ENCODE results near the gene RUBCNL.
A peak's percentile ranks its signal among the peaks of the same experiment; 100 is the strongest.

Gene RUBCNL

DNA sequence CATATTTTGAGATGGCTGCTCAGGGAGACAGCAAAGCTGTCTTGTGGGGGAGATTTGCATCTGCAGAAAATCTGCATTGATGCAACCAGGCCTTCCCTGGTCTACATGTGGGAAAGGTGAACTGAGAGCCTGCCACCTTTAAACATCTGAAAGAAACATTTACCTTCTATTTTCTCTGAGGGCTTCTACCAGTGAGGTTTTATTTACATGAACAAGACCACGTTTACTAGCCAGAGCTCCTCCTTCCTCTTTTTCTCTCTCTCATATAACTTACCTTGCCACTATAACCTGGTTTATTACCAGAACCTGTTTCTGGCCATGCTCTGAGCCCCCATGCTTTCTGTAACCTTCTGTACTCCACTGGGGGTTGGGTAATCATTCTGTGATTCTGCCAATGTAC, 14.4 kb upstream of the RUBCNL start:
- H3K4me3 ChIP-seq (ENCODE audit: low read length): peak overlapping the region; percentile 71
- H3K79me2 ChIP-seq (ENCODE audit: control insufficient read depth, low read length): no peaks in the 10 kb centered on the region
- no peaks in the 10 kb centered on the region for H4K20me1 ChIP-seq (ENCODE audit: control insufficient read depth, insufficient read depth, low read depth, low read length)
- H3K27me3 ChIP-seq (ENCODE audit: control insufficient read depth, low read length): no peaks in the 10 kb centered on the region
- H3K9me3 ChIP-seq (ENCODE audit: control insufficient read depth, insufficient read depth, low read length): peaks cover 6% of the 10 kb centered on the region
- TF ChIP-seq, protein P1, sequence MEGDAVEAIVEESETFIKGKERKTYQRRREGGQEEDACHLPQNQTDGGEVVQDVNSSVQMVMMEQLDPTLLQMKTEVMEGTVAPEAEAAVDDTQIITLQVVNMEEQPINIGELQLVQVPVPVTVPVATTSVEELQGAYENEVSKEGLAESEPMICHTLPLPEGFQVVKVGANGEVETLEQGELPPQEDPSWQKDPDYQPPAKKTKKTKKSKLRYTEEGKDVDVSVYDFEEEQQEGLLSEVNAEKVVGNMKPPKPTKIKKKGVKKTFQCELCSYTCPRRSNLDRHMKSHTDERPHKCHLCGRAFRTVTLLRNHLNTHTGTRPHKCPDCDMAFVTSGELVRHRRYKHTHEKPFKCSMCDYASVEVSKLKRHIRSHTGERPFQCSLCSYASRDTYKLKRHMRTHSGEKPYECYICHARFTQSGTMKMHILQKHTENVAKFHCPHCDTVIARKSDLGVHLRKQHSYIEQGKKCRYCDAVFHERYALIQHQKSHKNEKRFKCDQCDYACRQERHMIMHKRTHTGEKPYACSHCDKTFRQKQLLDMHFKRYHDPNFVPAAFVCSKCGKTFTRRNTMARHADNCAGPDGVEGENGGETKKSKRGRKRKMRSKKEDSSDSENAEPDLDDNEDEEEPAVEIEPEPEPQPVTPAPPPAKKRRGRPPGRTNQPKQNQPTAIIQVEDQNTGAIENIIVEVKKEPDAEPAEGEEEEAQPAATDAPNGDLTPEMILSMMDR (IDR thresholded peaks at IDR 0.05; ENCODE audit: low read depth, low read length, poor library complexity, severe bottlenecking): no peak
- no peak for TF ChIP-seq EZH2phosphoT487 (IDR thresholded peaks at IDR 0.05; ENCODE audit: borderline replicate concordance, low read length)
- peak overlapping the region; percentile 96 for H3K27ac ChIP-seq (ENCODE audit: low read depth, low read length)
- no peaks in the 10 kb centered on the region for H3K9me2 ChIP-seq (replicated peaks; ENCODE audit: control insufficient read depth, low read length)
- peaks cover 40% of the 10 kb centered on the region for H3F3A ChIP-seq (ENCODE audit: control insufficient read depth, insufficient read depth)
- peaks cover 82% of the 10 kb centered on the region for H3K4me1 ChIP-seq (ENCODE audit: control insufficient read depth, low read length)
- H3K36me3 ChIP-seq (ENCODE audit: control insufficient read depth, low read length): no peaks in the 10 kb centered on the region
- H3K4me2 ChIP-seq (ENCODE audit: low read length): peak overlapping the region; percentile 94

DNA sequence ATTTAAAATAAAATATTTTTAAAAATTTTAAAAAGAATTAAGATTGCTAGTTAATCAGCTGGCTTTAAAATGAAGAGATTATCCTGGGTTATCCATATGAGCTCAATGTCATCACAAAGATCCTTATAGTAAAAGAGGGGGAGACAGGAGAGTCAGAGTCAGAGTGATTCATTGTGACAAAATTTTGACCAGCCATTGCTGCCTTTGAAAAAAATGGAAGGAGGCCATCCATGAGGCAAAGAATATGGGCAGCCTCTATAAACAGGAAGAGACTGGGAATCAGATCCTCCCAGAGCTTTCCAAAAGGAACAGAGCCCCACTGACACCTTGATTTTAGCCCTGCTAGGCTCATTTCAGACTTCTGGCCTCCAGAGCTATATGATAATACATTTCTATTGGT, 9.3 kb upstream of the RUBCNL start:
- H3K79me2 ChIP-seq (ENCODE audit: control insufficient read depth, low read length): no peaks in the 10 kb centered on the region
- peaks cover 64% of the 10 kb centered on the region for H3K4me1 ChIP-seq (ENCODE audit: control insufficient read depth, low read length)
- H3K9me2 ChIP-seq (replicated peaks; ENCODE audit: control insufficient read depth, low read length): no peaks in the 10 kb centered on the region
- no peak overlapping the region for H3K4me3 ChIP-seq (ENCODE audit: low read length)
- H3F3A ChIP-seq (ENCODE audit: control insufficient read depth, insufficient read depth): peaks cover 14% of the 10 kb centered on the region
- no peak overlapping the region for H3K27ac ChIP-seq (ENCODE audit: low read depth, low read length)
- no peaks in the 10 kb centered on the region for H4K20me1 ChIP-seq (ENCODE audit: control insufficient read depth, insufficient read depth, low read depth, low read length)
- no peaks in the 10 kb centered on the region for H3K9me3 ChIP-seq (ENCODE audit: control insufficient read depth, insufficient read depth, low read length)
- H3K4me2 ChIP-seq (ENCODE audit: low read length): no peak overlapping the region
- no peak for TF ChIP-seq EZH2phosphoT487 (IDR thresholded peaks at IDR 0.05; ENCODE audit: borderline replicate concordance, low read length)
- TF ChIP-seq, protein P1 (IDR thresholded peaks at IDR 0.05; ENCODE audit: low read depth, low read length, poor library complexity, severe bottlenecking): no peak
- H3K27me3 ChIP-seq (ENCODE audit: control insufficient read depth, low read length): no peaks in the 10 kb centered on the region
- H3K36me3 ChIP-seq (ENCODE audit: control insufficient read depth, low read length): no peaks in the 10 kb centered on the region

DNA sequence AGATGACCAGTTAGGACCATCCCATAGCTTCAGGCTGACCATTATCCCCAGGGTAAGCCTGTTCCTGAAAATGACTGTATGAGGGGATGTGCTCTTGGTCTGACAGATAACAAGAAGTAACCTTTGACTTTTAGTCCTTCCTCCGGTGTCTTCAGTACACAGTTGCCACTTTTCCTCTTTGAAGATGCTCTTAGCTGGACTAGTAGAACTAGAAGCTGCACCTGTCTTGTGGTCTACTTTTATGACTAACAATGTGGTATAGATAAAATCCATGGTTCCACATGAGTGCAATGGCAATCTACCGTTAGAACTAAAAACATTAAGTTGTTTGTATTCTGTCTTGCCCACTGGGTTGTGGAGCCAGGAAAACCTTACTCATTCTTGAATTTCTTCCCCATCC, 5.9 kb upstream of the RUBCNL start:
- TF ChIP-seq, protein P1 (IDR thresholded peaks at IDR 0.05; ENCODE audit: low read depth, low read length, poor library complexity, severe bottlenecking): no peak
- no peak for TF ChIP-seq EZH2phosphoT487 (IDR thresholded peaks at IDR 0.05; ENCODE audit: borderline replicate concordance, low read length)
- H3K4me2 ChIP-seq (ENCODE audit: low read length): peak overlapping the region; percentile 63
- H3K36me3 ChIP-seq (ENCODE audit: control insufficient read depth, low read length): no peaks in the 10 kb centered on the region
- peaks cover 8% of the 10 kb centered on the region for H3K79me2 ChIP-seq (ENCODE audit: control insufficient read depth, low read length)
- peak overlapping the region; percentile 59 for H3K27ac ChIP-seq (ENCODE audit: low read depth, low read length)
- peaks cover 15% of the 10 kb centered on the region for H3F3A ChIP-seq (ENCODE audit: control insufficient read depth, insufficient read depth)
- H3K27me3 ChIP-seq (ENCODE audit: control insufficient read depth, low read length): peaks cover 6% of the 10 kb centered on the region
- no peaks in the 10 kb centered on the region for H4K20me1 ChIP-seq (ENCODE audit: control insufficient read depth, insufficient read depth, low read depth, low read length)
- no peaks in the 10 kb centered on the region for H3K9me3 ChIP-seq (ENCODE audit: control insufficient read depth, insufficient read depth, low read length)
- no peaks in the 10 kb centered on the region for H3K9me2 ChIP-seq (replicated peaks; ENCODE audit: control insufficient read depth, low read length)
- peaks cover 66% of the 10 kb centered on the region for H3K4me1 ChIP-seq (ENCODE audit: control insufficient read depth, low read length)
- peak overlapping the region; percentile 48 for H3K4me3 ChIP-seq (ENCODE audit: low read length)
